ENCODE results near the gene CDKN1B. TPM values are rescaled to one million over a fixed set of nuclear protein-coding genes. Genes with fewer than 3 reads are reported as not detected.

The CDKN1B gene
- total RNA-seq, 1 experiment from 2014 or later = 33.1 TPM

DNA sequence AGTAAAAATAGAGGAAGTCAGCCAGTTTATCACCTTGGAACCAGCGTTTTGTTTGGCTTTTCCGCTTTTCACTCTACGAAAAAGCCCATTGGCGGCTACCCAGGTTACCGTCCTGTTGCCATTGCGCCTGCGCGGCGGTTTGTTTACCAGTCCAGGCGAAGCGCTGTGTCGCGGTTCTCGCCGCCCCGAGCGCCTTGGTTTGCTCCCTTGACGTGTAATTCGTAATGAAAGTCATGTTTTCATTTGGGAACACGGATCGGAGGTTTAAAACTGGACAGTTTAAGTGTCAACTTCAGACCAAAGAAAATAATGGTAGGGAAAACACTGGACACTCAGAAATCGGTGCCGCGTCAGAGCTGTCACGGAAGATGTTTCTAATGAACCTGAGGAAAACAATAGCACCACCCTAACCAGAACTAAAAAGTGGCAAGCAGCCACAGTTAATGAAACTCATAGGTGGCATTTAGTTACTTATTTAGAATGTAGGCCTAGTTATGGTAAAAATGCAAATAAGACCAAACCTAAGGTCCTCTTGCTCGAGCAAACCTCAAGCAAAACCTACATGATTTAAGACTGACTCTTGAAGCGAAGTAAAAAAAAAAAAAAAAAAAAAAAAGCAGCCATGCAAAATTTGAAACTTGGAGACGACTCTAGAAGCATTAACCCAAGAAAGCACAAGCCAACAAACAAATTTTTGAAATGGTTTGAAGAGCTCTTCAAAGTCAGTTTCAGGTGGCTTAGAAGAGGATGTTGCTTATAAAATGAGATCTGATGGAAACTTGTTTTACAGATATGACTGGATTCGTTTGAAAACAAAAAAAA lies 20.4 kb upstream of the CDKN1B start (continued):
- TF ChIP-seq, protein P1, sequence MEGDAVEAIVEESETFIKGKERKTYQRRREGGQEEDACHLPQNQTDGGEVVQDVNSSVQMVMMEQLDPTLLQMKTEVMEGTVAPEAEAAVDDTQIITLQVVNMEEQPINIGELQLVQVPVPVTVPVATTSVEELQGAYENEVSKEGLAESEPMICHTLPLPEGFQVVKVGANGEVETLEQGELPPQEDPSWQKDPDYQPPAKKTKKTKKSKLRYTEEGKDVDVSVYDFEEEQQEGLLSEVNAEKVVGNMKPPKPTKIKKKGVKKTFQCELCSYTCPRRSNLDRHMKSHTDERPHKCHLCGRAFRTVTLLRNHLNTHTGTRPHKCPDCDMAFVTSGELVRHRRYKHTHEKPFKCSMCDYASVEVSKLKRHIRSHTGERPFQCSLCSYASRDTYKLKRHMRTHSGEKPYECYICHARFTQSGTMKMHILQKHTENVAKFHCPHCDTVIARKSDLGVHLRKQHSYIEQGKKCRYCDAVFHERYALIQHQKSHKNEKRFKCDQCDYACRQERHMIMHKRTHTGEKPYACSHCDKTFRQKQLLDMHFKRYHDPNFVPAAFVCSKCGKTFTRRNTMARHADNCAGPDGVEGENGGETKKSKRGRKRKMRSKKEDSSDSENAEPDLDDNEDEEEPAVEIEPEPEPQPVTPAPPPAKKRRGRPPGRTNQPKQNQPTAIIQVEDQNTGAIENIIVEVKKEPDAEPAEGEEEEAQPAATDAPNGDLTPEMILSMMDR (IDR thresholded peaks at IDR 0.05 in 2 of 3, conservative IDR thresholded peaks at IDR 0.05 in 1 of 3; ENCODE audit: borderline replicate concordance in 1 of 3, insufficient read depth in 1 of 3, low read depth in 2 of 3, low read length in 2 of 3) = no peak
- TF ChIP-seq CBX3 (IDR thresholded peaks at IDR 0.05; ENCODE audit: low read depth) = no peak
- TF ChIP-seq POLR2AphosphoS5 (IDR thresholded peaks at IDR 0.05; ENCODE audit: low read depth, low read length) = peak; percentile 55; the same call in 1 of the 2 replicates
- TF ChIP-seq EZH2 (IDR thresholded peaks at IDR 0.05) = no peak
- no peak for TF ChIP-seq EGR1 (IDR thresholded peaks at IDR 0.05; ENCODE audit: low read depth)

DNA sequence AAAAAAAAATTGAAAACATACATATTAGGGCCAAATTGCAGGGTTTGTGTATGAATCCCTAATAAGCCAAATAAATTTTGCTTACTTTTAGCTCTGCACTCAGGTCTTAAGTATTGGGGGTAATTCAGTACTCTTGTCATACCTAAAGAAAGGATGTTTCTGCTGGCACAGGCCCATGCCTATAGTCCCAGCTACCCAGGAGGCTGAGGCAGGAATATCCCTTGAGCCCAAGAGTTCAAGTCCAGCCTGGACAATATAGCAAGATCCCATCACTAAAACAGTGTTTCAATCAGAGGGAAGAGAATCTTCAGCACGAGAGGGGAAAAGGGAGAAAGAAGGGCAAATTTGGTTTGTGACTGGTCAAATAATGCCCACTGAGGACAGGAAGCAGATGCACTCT lies 17.8 kb upstream of the CDKN1B start:
- POLR2A ChIA-PET = no interaction called here
- no TSS peak for BruUV-seq (replicated peaks)
- no peaks in the 10 kb centered on the region for H3K79me2 ChIP-seq (ENCODE audit: insufficient read depth, low read length)
- intact Hi-C loops (cut with micrococcal nuclease) = no loop called here
- H4K20me1 ChIP-seq (ENCODE audit: insufficient read depth) = no peaks in the 10 kb centered on the region
- DNase-seq (ENCODE audit: low read depth, low spot score) = no peak
- no peak overlapping the region for H2AFZ ChIP-seq (ENCODE audit: low read depth, low read length, poor library complexity, severe bottlenecking)
- H3K9me3 ChIP-seq (ENCODE audit: control insufficient read depth in 1 of 2, insufficient read depth in 1 of 2, low read depth in 1 of 2, low read length in 2 of 2) = no peaks in the 10 kb centered on the region
- H3K4me3 ChIP-seq (replicated peaks in 1 of 2; ENCODE audit: low read depth in 1 of 2, low read length in 2 of 2) = no peak overlapping the region
- no peak for ATAC-seq
- CTCF ChIA-PET = no interaction called here
- H3K27ac ChIP-seq (ENCODE audit: low read depth, low read length) = no peak overlapping the region
- RAD21 ChIA-PET (ENCODE audit: low non-redundant PET in 1 of 2, low total read pairs in 2 of 2, uncharacterized antibody in 2 of 2, unreplicated experiment in 2 of 2) = no interaction called here
- H3K9me2 ChIP-seq (ENCODE audit: insufficient read depth) = no peaks in the 10 kb centered on the region
- H3K4me1 ChIP-seq (ENCODE audit: control insufficient read depth in 1 of 2, insufficient read depth in 2 of 2, low read length in 2 of 2) = peaks cover 9 to 24% of the 10 kb centered on the region in 2 experiments
- no peaks in the 10 kb centered on the region for H3K36me3 ChIP-seq (ENCODE audit: control insufficient read depth in 1 of 2, insufficient read depth in 2 of 2, low read length in 2 of 2)
- no peak overlapping the region for H3K9ac ChIP-seq (ENCODE audit: low read length)
- no peaks in the 10 kb centered on the region for H3K27me3 ChIP-seq (ENCODE audit: insufficient read depth, low read length)
- H3K4me2 ChIP-seq (ENCODE audit: low read length) = no peak overlapping the region
- TF ChIP-seq CBX3 (IDR thresholded peaks at IDR 0.05; ENCODE audit: low read depth) (no peak), ZNF274 (IDR thresholded peaks at IDR 0.05; ENCODE audit: low read depth, low read length) (no peak), SRF (IDR thresholded peaks at IDR 0.05; ENCODE audit: low read depth) (no peak), RAD21 (IDR thresholded peaks at IDR 0.05; ENCODE audit: low read depth) (no peak), YY1 (IDR thresholded peaks at IDR 0.05; ENCODE audit: extremely low read depth, insufficient replicate concordance, low read depth, low read length) (no peak), SP1 (IDR thresholded peaks at IDR 0.05; ENCODE audit: low read depth) (no peak), FOSL1 (IDR thresholded peaks at IDR 0.05; ENCODE audit: low read depth) (no peak), ZFX (IDR thresholded peaks at IDR 0.05) (no peak), ELF1 (IDR thresholded peaks at IDR 0.05; ENCODE audit: borderline replicate concordance, low read depth) (no peak)
- TF ChIP-seq, protein P2, sequence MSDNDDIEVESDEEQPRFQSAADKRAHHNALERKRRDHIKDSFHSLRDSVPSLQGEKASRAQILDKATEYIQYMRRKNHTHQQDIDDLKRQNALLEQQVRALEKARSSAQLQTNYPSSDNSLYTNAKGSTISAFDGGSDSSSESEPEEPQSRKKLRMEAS (IDR thresholded peaks at IDR 0.05) = no peak
- TF ChIP-seq, protein P3, sequence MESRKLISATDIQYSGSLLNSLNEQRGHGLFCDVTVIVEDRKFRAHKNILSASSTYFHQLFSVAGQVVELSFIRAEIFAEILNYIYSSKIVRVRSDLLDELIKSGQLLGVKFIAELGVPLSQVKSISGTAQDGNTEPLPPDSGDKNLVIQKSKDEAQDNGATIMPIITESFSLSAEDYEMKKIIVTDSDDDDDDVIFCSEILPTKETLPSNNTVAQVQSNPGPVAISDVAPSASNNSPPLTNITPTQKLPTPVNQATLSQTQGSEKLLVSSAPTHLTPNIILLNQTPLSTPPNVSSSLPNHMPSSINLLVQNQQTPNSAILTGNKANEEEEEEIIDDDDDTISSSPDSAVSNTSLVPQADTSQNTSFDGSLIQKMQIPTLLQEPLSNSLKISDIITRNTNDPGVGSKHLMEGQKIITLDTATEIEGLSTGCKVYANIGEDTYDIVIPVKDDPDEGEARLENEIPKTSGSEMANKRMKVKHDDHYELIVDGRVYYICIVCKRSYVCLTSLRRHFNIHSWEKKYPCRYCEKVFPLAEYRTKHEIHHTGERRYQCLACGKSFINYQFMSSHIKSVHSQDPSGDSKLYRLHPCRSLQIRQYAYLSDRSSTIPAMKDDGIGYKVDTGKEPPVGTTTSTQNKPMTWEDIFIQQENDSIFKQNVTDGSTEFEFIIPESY (IDR thresholded peaks at IDR 0.05; ENCODE audit: extremely low read depth, insufficient replicate concordance, low read length) = no peak
- TF ChIP-seq, protein P4, sequence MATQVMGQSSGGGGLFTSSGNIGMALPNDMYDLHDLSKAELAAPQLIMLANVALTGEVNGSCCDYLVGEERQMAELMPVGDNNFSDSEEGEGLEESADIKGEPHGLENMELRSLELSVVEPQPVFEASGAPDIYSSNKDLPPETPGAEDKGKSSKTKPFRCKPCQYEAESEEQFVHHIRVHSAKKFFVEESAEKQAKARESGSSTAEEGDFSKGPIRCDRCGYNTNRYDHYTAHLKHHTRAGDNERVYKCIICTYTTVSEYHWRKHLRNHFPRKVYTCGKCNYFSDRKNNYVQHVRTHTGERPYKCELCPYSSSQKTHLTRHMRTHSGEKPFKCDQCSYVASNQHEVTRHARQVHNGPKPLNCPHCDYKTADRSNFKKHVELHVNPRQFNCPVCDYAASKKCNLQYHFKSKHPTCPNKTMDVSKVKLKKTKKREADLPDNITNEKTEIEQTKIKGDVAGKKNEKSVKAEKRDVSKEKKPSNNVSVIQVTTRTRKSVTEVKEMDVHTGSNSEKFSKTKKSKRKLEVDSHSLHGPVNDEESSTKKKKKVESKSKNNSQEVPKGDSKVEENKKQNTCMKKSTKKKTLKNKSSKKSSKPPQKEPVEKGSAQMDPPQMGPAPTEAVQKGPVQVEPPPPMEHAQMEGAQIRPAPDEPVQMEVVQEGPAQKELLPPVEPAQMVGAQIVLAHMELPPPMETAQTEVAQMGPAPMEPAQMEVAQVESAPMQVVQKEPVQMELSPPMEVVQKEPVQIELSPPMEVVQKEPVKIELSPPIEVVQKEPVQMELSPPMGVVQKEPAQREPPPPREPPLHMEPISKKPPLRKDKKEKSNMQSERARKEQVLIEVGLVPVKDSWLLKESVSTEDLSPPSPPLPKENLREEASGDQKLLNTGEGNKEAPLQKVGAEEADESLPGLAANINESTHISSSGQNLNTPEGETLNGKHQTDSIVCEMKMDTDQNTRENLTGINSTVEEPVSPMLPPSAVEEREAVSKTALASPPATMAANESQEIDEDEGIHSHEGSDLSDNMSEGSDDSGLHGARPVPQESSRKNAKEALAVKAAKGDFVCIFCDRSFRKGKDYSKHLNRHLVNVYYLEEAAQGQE (IDR thresholded peaks at IDR 0.05; ENCODE audit: low read depth) = no peak
